KMS-11 (cell line): Measurements from ENCODE around the gene CDH4.

Experiments
- H2AFZ ChIP-seq: fragments of 200-600 bp; sonication (generic); 2 replicates; pipeline ENCODE4 v1.6.1; 2016; ENCODE audit warnings: antibody characterized with exemption, mixed run types, low read depth
- H3K27ac ChIP-seq: fragments of 200-600 bp; sonication (generic); 2 replicates; pipeline ENCODE4 v1.6.1; 2016; ENCODE audit warnings: mild to moderate bottlenecking, mixed run types
- H3K27me3 ChIP-seq: fragments of 200-600 bp; sonication (generic); 2 replicates; pipeline ENCODE4 v1.6.1; 2017; ENCODE audit warnings: mild to moderate bottlenecking, low read depth, mixed run types, moderate library complexity; ENCODE audit not compliant: insufficient read depth
- H3K36me3 ChIP-seq: fragments of 200-600 bp; sonication (generic); 2 replicates; pipeline ENCODE4 v1.6.1; 2017; ENCODE audit warnings: mild to moderate bottlenecking, mixed run types; ENCODE audit not compliant: insufficient read depth
- H3K4me1 ChIP-seq: fragments of 200-600 bp; sonication (generic); 2 replicates; pipeline ENCODE4 v1.6.1; 2016; ENCODE audit warnings: mild to moderate bottlenecking, low read depth, mixed run types; ENCODE audit not compliant: poor library complexity, severe bottlenecking
- H3K4me2 ChIP-seq: fragments of 200-600 bp; sonication (generic); 2 replicates; pipeline ENCODE4 v1.7.0; 2016; ENCODE audit warnings: mild to moderate bottlenecking, mixed run types
- H3K4me3 ChIP-seq: fragments of 200-600 bp; sonication (generic); IDR thresholded peaks from 2 replicates; pipeline ENCODE4 v1.6.1; 2017; ENCODE audit warnings: low read depth, low read length, mixed read lengths; ENCODE audit not compliant: insufficient read depth
- H3K79me2 ChIP-seq: fragments of 200-600 bp; sonication (generic); 2 replicates; pipeline ENCODE4 v1.6.1; 2016; ENCODE audit warnings: low read depth, mixed run types; ENCODE audit not compliant: insufficient read depth
- H3K9ac ChIP-seq: fragments of 200-600 bp; sonication (generic); 2 replicates; pipeline ENCODE4 v1.6.1; 2016; ENCODE audit warnings: mild to moderate bottlenecking, mixed run types
- H4K20me1 ChIP-seq: fragments of 200-600 bp; sonication (generic); 2 replicates; pipeline ENCODE4 v1.6.1; 2016; ENCODE audit warnings: mild to moderate bottlenecking, mixed run types; ENCODE audit not compliant: insufficient read depth
- CTCF ChIP-seq: fragments of 200-600 bp; sonication (generic); conservative IDR thresholded peaks from 2 replicates; pipeline ENCODE4 v1.6.1; 2017; ENCODE audit warnings: low read depth, mild to moderate bottlenecking, antibody characterized with exemption, low read length, moderate library complexity, mixed read lengths

CDH4 gene

DNA sequence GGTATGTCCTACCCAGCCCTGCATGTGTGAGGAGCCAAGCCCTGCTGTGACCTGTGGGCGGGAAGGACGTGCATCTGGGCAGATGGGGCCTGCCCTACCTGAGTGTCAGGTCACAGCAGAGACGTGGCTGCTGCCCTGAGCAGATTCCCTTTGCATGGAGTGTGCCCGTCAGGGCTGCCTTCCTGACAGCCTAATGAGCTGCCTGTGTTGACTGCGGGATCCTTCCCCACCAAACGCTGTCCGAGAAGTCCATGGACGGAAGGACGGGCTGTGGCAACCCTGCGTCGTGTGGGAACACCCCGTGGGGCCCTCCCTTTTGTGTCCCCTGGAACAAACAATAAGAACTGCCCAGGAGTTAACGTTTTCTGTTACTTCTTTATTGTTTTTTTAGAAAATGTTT lies 343.2 kb downstream of the CDH4 start:
- H3K4me1 ChIP-seq: no peaks in the 10 kb centered on the region
- no peak overlapping the region for H2AFZ ChIP-seq
- peaks cover 5% of the 10 kb centered on the region; the same call in 1 of the 2 replicates for H3K27me3 ChIP-seq
- no peak overlapping the region for H3K27ac ChIP-seq
- H3K9ac ChIP-seq: no peak overlapping the region
- H4K20me1 ChIP-seq: no peaks in the 10 kb centered on the region
- no peaks in the 10 kb centered on the region for H3K79me2 ChIP-seq
- H3K36me3 ChIP-seq: no peaks in the 10 kb centered on the region
- no peak overlapping the region for H3K4me3 ChIP-seq
- TF ChIP-seq CTCF: no peak
- H3K4me2 ChIP-seq: no peak overlapping the region

DNA sequence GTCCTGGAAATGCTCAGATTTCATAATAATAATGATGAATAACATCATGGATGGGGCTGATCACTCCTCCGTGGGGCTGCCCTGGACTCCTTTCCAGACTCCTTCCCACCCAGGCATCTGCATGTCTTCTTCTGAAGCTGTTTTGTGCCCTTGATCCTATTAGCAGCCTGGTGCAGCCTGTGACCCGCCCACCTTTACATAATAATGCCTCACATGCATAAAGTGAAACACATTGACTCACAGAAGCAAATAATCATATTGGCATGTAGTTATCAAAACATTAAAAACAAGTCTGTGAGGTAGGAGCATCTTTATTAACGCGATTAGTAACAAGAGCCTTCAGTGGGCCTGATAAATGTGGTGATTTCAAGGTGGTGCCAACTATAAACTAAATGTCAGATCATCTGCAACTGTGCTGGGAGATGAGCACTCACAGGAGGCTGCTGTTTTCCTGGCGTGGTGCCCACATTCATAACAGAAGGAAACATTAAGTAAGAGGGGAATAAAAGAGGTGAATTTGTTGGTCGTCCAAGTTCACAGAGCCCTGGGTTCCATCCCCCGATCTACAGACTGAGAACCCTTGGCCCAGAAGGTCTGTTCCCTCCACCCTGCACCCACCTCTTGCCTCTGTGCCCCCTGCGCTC lies 344.7 kb downstream of the CDH4 start:
- H4K20me1 ChIP-seq: no peaks in the 10 kb centered on the region
- no peaks in the 10 kb centered on the region for H3K36me3 ChIP-seq
- H3K79me2 ChIP-seq: no peaks in the 10 kb centered on the region
- no peak overlapping the region for H2AFZ ChIP-seq
- H3K4me1 ChIP-seq: no peaks in the 10 kb centered on the region
- H3K9ac ChIP-seq: no peak overlapping the region
- no peak overlapping the region for H3K27ac ChIP-seq
- no peak for TF ChIP-seq CTCF
- peaks cover 8% of the 10 kb centered on the region; the same call in 1 of the 2 replicates for H3K27me3 ChIP-seq
- H3K4me2 ChIP-seq: no peak overlapping the region
- H3K4me3 ChIP-seq: no peak overlapping the region

GRCh38 chr20:61597996-61598395 lies 345.9 kb downstream of the CDH4 start:
- Histone ChIP-seq H3K27ac (no peak overlapping the region), H3K4me1 (no peaks in the 10 kb centered on the region), H3K9ac (no peak overlapping the region), H3K4me3 (no peak overlapping the region), H3K4me2 (no peak overlapping the region), H4K20me1 (no peaks in the 10 kb centered on the region), H3K79me2 (no peaks in the 10 kb centered on the region), H2AFZ (no peak overlapping the region), H3K27me3 (peaks cover 8% of the 10 kb centered on the region; the same call in 1 of the 2 replicates), H3K36me3 (no peaks in the 10 kb centered on the region)
- TF ChIP-seq CTCF: no peak

DNA sequence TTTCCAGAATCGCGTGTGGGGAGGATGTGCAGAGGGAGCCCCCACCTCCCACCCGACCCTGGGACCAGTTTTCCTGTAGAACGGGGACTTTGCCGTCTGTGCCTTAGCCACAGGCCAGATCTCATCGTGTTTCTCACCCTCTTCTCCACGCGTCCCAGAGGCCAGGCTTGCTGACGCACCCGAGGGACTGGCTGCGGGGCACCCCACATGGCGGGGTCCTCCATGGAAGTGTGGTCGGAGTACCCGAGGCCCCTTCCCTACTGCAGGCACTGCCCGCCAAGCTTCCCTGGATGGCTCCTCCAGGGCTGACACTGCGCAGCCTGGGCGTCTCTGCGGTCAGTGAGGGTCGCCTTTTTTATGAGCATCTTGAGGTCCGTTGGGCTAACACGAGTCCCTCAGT lies 346.5 kb downstream of the CDH4 start:
- Histone ChIP-seq H2AFZ (no peak overlapping the region), H3K4me1 (no peaks in the 10 kb centered on the region), H4K20me1 (no peaks in the 10 kb centered on the region), H3K4me2 (no peak overlapping the region), H3K36me3 (no peaks in the 10 kb centered on the region), H3K9ac (no peak overlapping the region), H3K27ac (no peak overlapping the region), H3K4me3 (no peak overlapping the region), H3K27me3 (peaks cover 8% of the 10 kb centered on the region; the same call in 1 of the 2 replicates), H3K79me2 (no peaks in the 10 kb centered on the region)
- TF ChIP-seq CTCF: no peak
